ENCODE data around the gene GJA4. TPM values are rescaled to one million over a fixed set of nuclear protein-coding genes. Genes with fewer than 3 reads are reported as not detected.

GJA4 gene
- total RNA-seq, 2 donors from 2014 or later: 41.3 to 64.2 TPM

- H3K9me3 ChIP-seq: no peaks in the 10 kb centered on the region
- ATAC-seq (ENCODE audit: insufficient number of reproducible peaks, low FRiP score, low read depth): no peak
- H3K27me3 ChIP-seq (replicated peaks; ENCODE audit: insufficient read depth): no peaks in the 10 kb centered on the region
- no peaks in the 10 kb centered on the region for H3K36me3 ChIP-seq
- peaks cover 10 to 56% of the 10 kb centered on the region in 2 donors for H3K4me1 ChIP-seq (ENCODE audit: control insufficient read depth in 1 of 2, low read depth in 2 of 2)
- no peak overlapping the region for H3K4me3 ChIP-seq
- TF ChIP-seq CTCF (IDR thresholded peaks at IDR 0.05): no peak
- no peak overlapping the region for H3K27ac ChIP-seq
- no peak for DNase-seq (ENCODE audit: low spot score)
Observed at GRCh38 chr1:34833711-34834110, 40.9 kb downstream of the GJA4 start.

GRCh38 chr1:34839526-34840305 is 46.9 kb downstream of the GJA4 start:
- ATAC-seq (ENCODE audit: insufficient number of reproducible peaks, low FRiP score, low read depth) (no peak), DNase-seq (ENCODE audit: low spot score) (no peak)
- Histone ChIP-seq H3K9me3 (no peaks in the 10 kb centered on the region), H3K27me3 (replicated peaks; ENCODE audit: insufficient read depth) (no peaks in the 10 kb centered on the region), H3K27ac (no peak overlapping the region), H3K4me1 (ENCODE audit: control insufficient read depth in 1 of 2, low read depth in 2 of 2) (peaks cover 7 to 31% of the 10 kb centered on the region in 2 donors), H3K4me3 (no peak overlapping the region), H3K36me3 (no peaks in the 10 kb centered on the region)
- no peak for TF ChIP-seq CTCF (IDR thresholded peaks at IDR 0.05)

- Histone ChIP-seq H3K36me3 (no peaks in the 10 kb centered on the region), H3K27ac (no peak overlapping the region), H3K9me3 (no peaks in the 10 kb centered on the region), H3K27me3 (replicated peaks; ENCODE audit: insufficient read depth) (no peaks in the 10 kb centered on the region), H3K4me3 (no peak overlapping the region), H3K4me1 (ENCODE audit: control insufficient read depth in 1 of 2, low read depth in 2 of 2) (peaks cover 7 to 24% of the 10 kb centered on the region in 2 donors)
- ATAC-seq (ENCODE audit: insufficient number of reproducible peaks, low FRiP score, low read depth): no peak
- DNase-seq (ENCODE audit: low spot score): no peak
- no peak for TF ChIP-seq CTCF (IDR thresholded peaks at IDR 0.05)
Observed at GRCh38 chr1:34840426-34840825, 47.6 kb downstream of the GJA4 start.

- no peak for ATAC-seq (ENCODE audit: insufficient number of reproducible peaks, low FRiP score, low read depth)
- Histone ChIP-seq H3K27me3 (replicated peaks; ENCODE audit: insufficient read depth) (no peaks in the 10 kb centered on the region), H3K9me3 (no peaks in the 10 kb centered on the region), H3K36me3 (no peaks in the 10 kb centered on the region), H3K4me1 (ENCODE audit: control insufficient read depth in 1 of 2, low read depth in 2 of 2) (peaks cover 0 to 8% of the 10 kb centered on the region in 2 donors), H3K4me3 (no peak overlapping the region), H3K27ac (no peak overlapping the region)
- TF ChIP-seq CTCF (IDR thresholded peaks at IDR 0.05): no peak
- no peak for DNase-seq (ENCODE audit: low spot score)
Observed at GRCh38 chr1:34842073-34842472, 49.3 kb downstream of the GJA4 start.

- DNase-seq (ENCODE audit: low spot score) (no peak), ATAC-seq (ENCODE audit: insufficient number of reproducible peaks, low FRiP score, low read depth) (no peak)
- Histone ChIP-seq H3K4me3 (no peak overlapping the region), H3K4me1 (ENCODE audit: control insufficient read depth in 1 of 2, low read depth in 2 of 2) (peaks cover 0 to 5% of the 10 kb centered on the region in 2 donors), H3K36me3 (no peaks in the 10 kb centered on the region), H3K27me3 (replicated peaks; ENCODE audit: insufficient read depth) (no peaks in the 10 kb centered on the region), H3K27ac (no peak overlapping the region), H3K9me3 (no peaks in the 10 kb centered on the region)
- no peak for TF ChIP-seq CTCF (IDR thresholded peaks at IDR 0.05)
Observed at GRCh38 chr1:34842952-34843371, 50.2 kb downstream of the GJA4 start.

Measured in thoracic aorta (tissue), 2 donors.